BJ (cell line): ENCODE results near the gene FAM124A. TPM values are rescaled to one million over a fixed set of nuclear protein-coding genes. Genes with fewer than 3 reads are reported as not detected.

Experiments
- CTCF ChIA-PET: fragments of 350-600 bp; formaldehyde crosslinking; extraction: SDS; loops from one replicate; lab custom pipeline; 2021; ENCODE audit warnings: antibody characterized with exemption, inconsistent platforms; lab: Yijun Ruan, JAX
- POLR2A ChIA-PET: fragments of 300-600 bp; sonication (Branson Sonifier 250); formaldehyde crosslinking; extraction: SDS; loops from one replicate; lab custom pipeline; 2021; ENCODE audit warnings: antibody characterized with exemption; lab: Charles Lee
- DNase-seq: peaks from one replicate; pipeline ENCODE4 v3.0.0-alpha.2; 2011; ENCODE audit warnings: low read depth
- H3K27me3 ChIP-seq: 2 replicates; pipeline ENCODE4 v1.6.0; 2011; ENCODE audit warnings: low read length; ENCODE audit not compliant: control insufficient read depth, insufficient read depth
- H3K36me3 ChIP-seq: 2 replicates; pipeline ENCODE4 v1.5.1; 2011; ENCODE audit warnings: low read length; ENCODE audit not compliant: control insufficient read depth, insufficient read depth
- H3K4me3 ChIP-seq: 2 replicates; pipeline ENCODE4 v1.5.1; 2011; ENCODE audit warnings: low read depth, mild to moderate bottlenecking, control low read depth, low read length
- polyA plus RNA-seq: library from polyadenylated mRNA; depleted of rRNA; stranded (reverse); fragments of >200 nt; gene quantifications from 2 replicates; pipeline ENCODE4 v1.2.3, GENCODE V29; 2011
- TF ChIP-seq, protein P1 (sequence below): IDR thresholded peaks from 2 replicates; pipeline ENCODE4 v1.5.1; 2011; ENCODE audit warnings: low read depth, mild to moderate bottlenecking, control low read depth, inconsistent platforms, low read length, moderate library complexity; ENCODE audit not compliant: insufficient read depth

The FAM124A gene
- polyA plus RNA-seq, 1 experiment = 0.02 TPM

DNA sequence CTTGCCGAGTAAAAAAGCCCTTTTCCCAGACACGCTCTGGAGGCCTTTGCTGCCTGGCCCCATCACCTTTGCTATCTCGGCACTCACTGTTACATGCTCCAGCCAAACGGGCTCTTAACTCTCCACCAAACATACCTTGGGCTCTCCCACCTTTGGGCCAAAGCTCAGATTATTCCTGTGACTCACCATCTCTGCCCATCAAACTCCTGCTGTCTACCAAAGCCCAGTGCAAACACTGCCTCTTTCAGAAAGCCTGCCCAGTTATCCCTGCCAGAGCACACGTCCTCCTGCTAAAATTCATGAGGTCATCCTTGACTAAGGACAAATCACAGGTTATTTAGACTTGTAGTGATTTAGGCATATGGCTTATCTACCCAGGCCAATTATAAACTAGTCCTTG lies 69.1 kb downstream of the FAM124A start:
- TF ChIP-seq, protein P1, sequence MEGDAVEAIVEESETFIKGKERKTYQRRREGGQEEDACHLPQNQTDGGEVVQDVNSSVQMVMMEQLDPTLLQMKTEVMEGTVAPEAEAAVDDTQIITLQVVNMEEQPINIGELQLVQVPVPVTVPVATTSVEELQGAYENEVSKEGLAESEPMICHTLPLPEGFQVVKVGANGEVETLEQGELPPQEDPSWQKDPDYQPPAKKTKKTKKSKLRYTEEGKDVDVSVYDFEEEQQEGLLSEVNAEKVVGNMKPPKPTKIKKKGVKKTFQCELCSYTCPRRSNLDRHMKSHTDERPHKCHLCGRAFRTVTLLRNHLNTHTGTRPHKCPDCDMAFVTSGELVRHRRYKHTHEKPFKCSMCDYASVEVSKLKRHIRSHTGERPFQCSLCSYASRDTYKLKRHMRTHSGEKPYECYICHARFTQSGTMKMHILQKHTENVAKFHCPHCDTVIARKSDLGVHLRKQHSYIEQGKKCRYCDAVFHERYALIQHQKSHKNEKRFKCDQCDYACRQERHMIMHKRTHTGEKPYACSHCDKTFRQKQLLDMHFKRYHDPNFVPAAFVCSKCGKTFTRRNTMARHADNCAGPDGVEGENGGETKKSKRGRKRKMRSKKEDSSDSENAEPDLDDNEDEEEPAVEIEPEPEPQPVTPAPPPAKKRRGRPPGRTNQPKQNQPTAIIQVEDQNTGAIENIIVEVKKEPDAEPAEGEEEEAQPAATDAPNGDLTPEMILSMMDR = no peak
- ChIA-PET CTCF (no interaction called here), POLR2A (no interaction called here)
- no peak overlapping the region for H3K4me3 ChIP-seq
- no peaks in the 10 kb centered on the region for H3K36me3 ChIP-seq
- no peak for DNase-seq
- peaks cover 5% of the 10 kb centered on the region; the same call in 1 of the 2 replicates for H3K27me3 ChIP-seq

DNA sequence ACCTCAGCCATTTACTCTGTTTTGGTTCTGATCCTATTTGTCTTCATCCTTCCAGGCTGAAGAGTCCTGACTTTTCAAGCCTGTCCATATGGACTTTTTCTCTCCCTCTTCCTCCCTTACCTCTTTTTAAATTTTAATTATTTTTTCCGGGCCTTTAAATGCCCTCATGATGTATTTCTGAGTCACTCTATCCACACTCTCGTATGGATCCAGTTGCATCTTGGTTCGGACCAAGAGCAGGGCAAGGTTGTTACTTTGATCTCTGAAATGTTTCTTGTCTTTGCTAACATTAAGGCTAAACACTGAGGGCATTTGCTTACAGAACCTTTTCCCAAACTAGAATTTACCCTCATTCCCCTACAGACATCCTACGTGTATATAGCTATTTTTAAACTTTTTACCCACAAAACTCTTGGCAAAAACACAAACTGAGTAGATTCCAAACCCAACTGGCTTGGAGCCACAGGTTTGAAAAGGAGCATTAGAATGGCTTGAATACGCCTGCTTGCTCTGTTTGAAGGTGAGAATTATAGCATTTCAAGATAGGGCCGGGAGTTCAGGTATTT lies 69.9 kb downstream of the FAM124A start:
- no peaks in the 10 kb centered on the region for H3K36me3 ChIP-seq
- CTCF ChIA-PET = no interaction called here

DNA sequence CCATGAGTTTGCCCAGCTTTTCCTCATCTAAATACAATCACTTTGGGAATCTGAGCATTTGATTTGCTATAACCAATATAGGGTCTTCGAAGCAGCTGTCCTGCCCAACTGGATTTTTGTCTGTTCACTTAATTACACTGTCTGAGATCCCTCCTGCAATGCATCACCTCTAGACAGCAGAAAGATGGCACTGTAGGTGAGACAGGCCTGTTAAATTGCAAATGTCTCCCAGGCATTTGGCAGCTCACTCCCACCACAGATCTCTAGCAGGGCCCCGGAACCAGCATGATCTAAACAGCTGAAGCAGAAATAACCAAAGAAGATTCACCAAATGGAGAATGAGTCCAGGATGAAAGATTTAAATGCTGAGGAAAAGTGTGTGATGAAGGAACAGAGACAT lies 75.4 kb downstream of the FAM124A start:
- ChIA-PET CTCF (interaction anchor here (0.7 to 3.5 kb wide), 2 partner anchors 10 to 52 kb away, joined by 3 to 29 read pairs; no protein-coding TSS in a partner anchor), POLR2A (no interaction called here)
- H3K4me3 ChIP-seq = no peak overlapping the region
- no peaks in the 10 kb centered on the region for H3K36me3 ChIP-seq
- DNase-seq = no peak
- TF ChIP-seq, protein P1 = no peak
- peaks cover 4% of the 10 kb centered on the region for H3K27me3 ChIP-seq

More for the DNA sequence above, 69.9 kb downstream of the FAM124A start:
- no peak for DNase-seq
- Histone ChIP-seq H3K27me3 (peaks cover 5% of the 10 kb centered on the region; the same call in 1 of the 2 replicates), H3K4me3 (no peak overlapping the region)
- POLR2A ChIA-PET = no interaction called here
- TF ChIP-seq, protein P1 = no peak

DNA sequence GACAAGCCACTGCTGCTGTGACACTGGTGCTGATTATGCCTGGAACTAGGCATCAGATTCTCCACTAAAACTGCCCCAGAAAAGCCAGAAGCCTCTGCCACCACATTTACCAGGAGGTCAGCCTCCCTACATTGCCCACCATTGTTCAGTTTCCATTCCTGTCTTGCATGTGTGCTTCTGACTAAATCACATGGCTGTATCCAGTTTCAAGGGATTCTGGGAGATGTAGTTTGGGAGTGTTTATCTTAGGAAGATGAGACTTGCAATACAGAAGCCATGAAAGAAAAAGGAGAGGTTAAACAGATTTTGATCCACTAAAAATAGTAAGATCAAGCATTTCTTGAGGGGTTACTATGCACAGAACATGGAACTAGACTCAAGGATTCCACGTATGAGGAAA lies 76.6 kb downstream of the FAM124A start:
- ChIA-PET CTCF (interaction anchor here (0.7 to 3.5 kb wide), 2 partner anchors 11 kb away, joined by 4 to 29 read pairs; no protein-coding TSS in a partner anchor), POLR2A (no interaction called here)
- H3K36me3 ChIP-seq = no peaks in the 10 kb centered on the region
- TF ChIP-seq, protein P1 = no peak
- no peak for DNase-seq
- no peak overlapping the region for H3K4me3 ChIP-seq
- H3K27me3 ChIP-seq = peaks cover 4% of the 10 kb centered on the region

DNA sequence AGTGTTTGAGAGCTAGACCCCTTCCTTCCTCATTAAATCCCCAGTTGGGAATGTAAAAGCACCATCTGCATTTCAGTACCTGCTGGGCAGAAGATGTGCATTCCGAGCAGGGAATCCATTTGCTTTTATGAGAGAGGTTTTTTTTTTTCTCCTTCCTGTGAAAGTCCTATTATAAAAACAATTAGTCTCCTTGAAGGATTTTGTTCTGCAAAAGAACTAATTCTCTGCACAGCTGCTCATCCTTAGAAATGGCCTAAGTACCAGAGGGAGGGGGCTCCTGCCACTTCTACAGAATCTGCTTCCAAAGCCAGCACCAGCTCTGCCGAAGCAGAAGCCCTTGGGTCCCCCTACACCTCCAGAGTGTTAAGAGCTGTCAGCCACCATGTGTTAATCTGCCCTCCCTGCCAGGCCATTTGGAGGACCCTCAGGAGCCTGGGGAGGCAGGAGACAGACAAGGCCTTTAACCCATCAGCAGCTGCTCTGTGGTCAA lies 80.9 kb downstream of the FAM124A start:
- no peak overlapping the region for H3K4me3 ChIP-seq
- no peaks in the 10 kb centered on the region for H3K36me3 ChIP-seq
- POLR2A ChIA-PET = no interaction called here
- H3K27me3 ChIP-seq = peaks cover 4% of the 10 kb centered on the region; the same call in 1 of the 2 replicates
- DNase-seq = no peak
- CTCF ChIA-PET = interaction anchor here (1.4 to 3.1 kb wide), 2 partner anchors 9 to 16 kb away, joined by 3 to 15 read pairs; no protein-coding TSS in a partner anchor
- TF ChIP-seq, protein P1 = no peak
